Liver (tissue), 9 donors: ENCODE data around the gene SPRR1A. TPM values are rescaled to one million over a fixed set of nuclear protein-coding genes. Genes with fewer than 3 reads are reported as not detected.
"Not testable (repeated sequence)": the region's sequence is repeated elsewhere in the genome, so short reads cannot be mapped to it uniquely, and the experiment has no call there.

ENCODE experiments used
- DNase-seq: peaks from one replicate; pipeline ENCODE4 v3.0.0-alpha.2; 2017; ENCODE audit warnings: low spot score
- H3K27ac ChIP-seq, 2 donors: one replicate each; pipeline ENCODE4 v1.7.0; 2013; ENCODE audit warnings: inconsistent platforms in 2 of 2, low read length in 2 of 2, control low read depth in 1 of 2, low read depth in 1 of 2, mild to moderate bottlenecking in 1 of 2
- H3K27me3 ChIP-seq, 4 donors: one replicate each; pipeline versions ENCODE4 v1.6.1 to v1.7.0; 2013; ENCODE audit warnings: low read length in 3 of 4, inconsistent platforms in 1 of 4, mild to moderate bottlenecking in 1 of 4, moderate library complexity in 1 of 4; ENCODE audit not compliant: control insufficient read depth in 4 of 4, insufficient read depth in 4 of 4
- H3K36me3 ChIP-seq, 4 donors: one replicate each; pipeline versions ENCODE4 v1.6.1 to v1.7.0; 2013; ENCODE audit warnings: low read length in 3 of 4, mild to moderate bottlenecking in 3 of 4, low read depth in 1 of 4, moderate library complexity in 1 of 4; ENCODE audit not compliant: control insufficient read depth in 4 of 4, insufficient read depth in 3 of 4
- H3K4me1 ChIP-seq, 4 donors: one replicate each; pipeline versions ENCODE4 v1.6.1 to v1.7.0; 2013; ENCODE audit warnings: low read length in 3 of 4, mild to moderate bottlenecking in 3 of 4, moderate library complexity in 1 of 4; ENCODE audit not compliant: control insufficient read depth in 4 of 4, insufficient read depth in 4 of 4
- H3K4me3 ChIP-seq, 3 donors: one replicate each; pipeline versions ENCODE4 v1.6.1 to v1.7.0; 2013; ENCODE audit warnings: low read length in 3 of 3, control low read depth in 1 of 3, low read depth in 1 of 3, mild to moderate bottlenecking in 1 of 3
- H3K9ac ChIP-seq, 2 donors: one replicate each; pipeline ENCODE4 v1.7.0; 2013; ENCODE audit warnings: low read length in 2 of 2, mild to moderate bottlenecking in 2 of 2, moderate library complexity in 2 of 2, control low read depth in 1 of 2, low read depth in 1 of 2
- H3K9me3 ChIP-seq, 4 donors: one replicate each; pipeline versions ENCODE4 v1.6.1 to v1.7.0; 2013; ENCODE audit warnings: low read length in 3 of 4; ENCODE audit not compliant: control insufficient read depth in 4 of 4
- EGR1 ChIP-seq, 2 donors: IDR thresholded peaks; 2 replicates each; pipeline ENCODE4 v1.6.1; 2016 to 2018; ENCODE audit warnings: antibody characterized with exemption in 2 of 2, low read depth in 2 of 2
- FOXA1 ChIP-seq: IDR thresholded peaks from 2 replicates; pipeline ENCODE4 v1.6.1; 2016; ENCODE audit warnings: antibody characterized with exemption
- FOXA2 ChIP-seq: IDR thresholded peaks from 2 replicates; pipeline ENCODE4 v1.6.1; 2016; ENCODE audit warnings: antibody characterized with exemption
- GABPA ChIP-seq, 2 donors: IDR thresholded peaks in 1 of 2; conservative IDR thresholded peaks in 1 of 2; 2 replicates each; pipeline ENCODE4 v1.6.1; 2016; ENCODE audit warnings: antibody characterized with exemption in 2 of 2, mild to moderate bottlenecking in 1 of 2, moderate library complexity in 1 of 2
- HNF4A ChIP-seq, 2 donors: conservative IDR thresholded peaks; 2 replicates each; pipeline ENCODE4 v1.6.1; 2016; ENCODE audit warnings: antibody characterized with exemption in 2 of 2, mild to moderate bottlenecking in 2 of 2
- JUND ChIP-seq, 2 donors: IDR thresholded peaks; 2 replicates each; pipeline ENCODE4 v1.6.1; 2016; ENCODE audit warnings: antibody characterized with exemption in 2 of 2
- NR2F2 ChIP-seq: IDR thresholded peaks from 2 replicates; pipeline ENCODE4 v1.6.1; 2016; ENCODE audit warnings: antibody characterized with exemption
- RXRA ChIP-seq, 2 donors: IDR thresholded peaks; 2 replicates each; pipeline ENCODE4 v1.6.1; 2017 to 2018; ENCODE audit warnings: antibody characterized with exemption in 2 of 2, mild to moderate bottlenecking in 1 of 2
- TAF1 ChIP-seq: conservative IDR thresholded peaks from 2 replicates; pipeline ENCODE4 v1.6.1; 2016; ENCODE audit warnings: antibody characterized with exemption, mild to moderate bottlenecking
- YY1 ChIP-seq: IDR thresholded peaks from 2 replicates; pipeline ENCODE4 v1.6.1; 2016; ENCODE audit warnings: antibody characterized with exemption, mild to moderate bottlenecking
- WGBS: extraction: QIAGEN DNeasy Blood & Tissue Kit; methylation state at CpG from one replicate; pipeline ENCODE4 v1.1.7; 2013; 5-methylcytosine and 5-hydroxymethylcytosine counted together
- polyA plus RNA-seq, 2 donors: library from polyadenylated mRNA; stranded (reverse) in 1 of 2; unstranded in 1 of 2; fragments of 200-250 nt in 1 of 2; fragments of >200 nt in 1 of 2; fragmentation: Nextera tagmentation in 1 of 2; extraction: Ambion mirVana in 1 of 2; gene quantifications; one replicate each; pipeline versions ENCODE4 v1.2.1 to v1.2.3, GENCODE V29; 2013 to 2015
- total RNA-seq, 2 donors: library from RNA; depleted of rRNA; stranded (reverse); fragments of >200 nt; gene quantifications; one replicate each; pipeline ENCODE4 v1.2.3, GENCODE V29; 2014
- TF ChIP-seq, protein P1 (sequence below): IDR thresholded peaks from 2 replicates; pipeline ENCODE4 v1.6.1; 2016; ENCODE audit warnings: antibody characterized with exemption
- TF ChIP-seq, protein P2 (sequence below): IDR thresholded peaks from 2 replicates; pipeline ENCODE4 v1.6.1; 2016; ENCODE audit warnings: antibody characterized with exemption, mild to moderate bottlenecking
- TF ChIP-seq, protein P3 (sequence below): fragments of 150-350 bp; IDR thresholded peaks from 2 replicates; pipeline ENCODE4 v1.5.1; 2017; ENCODE audit warnings: improper control_type of control experiment, low read depth, low read length; ENCODE audit not compliant: missing input control
- TF ChIP-seq, protein P4 (sequence below): IDR thresholded peaks from 2 replicates; pipeline ENCODE4 v1.6.1; 2016; ENCODE audit warnings: antibody characterized with exemption
- donor health status: healthy.
- donor health status: healthy.
- donor health status: healthy.
- donor health status: healthy.
- donor health status: healthy.

SPRR1A gene
- total and polyA plus RNA-seq, 4 donors = not detected

DNA sequence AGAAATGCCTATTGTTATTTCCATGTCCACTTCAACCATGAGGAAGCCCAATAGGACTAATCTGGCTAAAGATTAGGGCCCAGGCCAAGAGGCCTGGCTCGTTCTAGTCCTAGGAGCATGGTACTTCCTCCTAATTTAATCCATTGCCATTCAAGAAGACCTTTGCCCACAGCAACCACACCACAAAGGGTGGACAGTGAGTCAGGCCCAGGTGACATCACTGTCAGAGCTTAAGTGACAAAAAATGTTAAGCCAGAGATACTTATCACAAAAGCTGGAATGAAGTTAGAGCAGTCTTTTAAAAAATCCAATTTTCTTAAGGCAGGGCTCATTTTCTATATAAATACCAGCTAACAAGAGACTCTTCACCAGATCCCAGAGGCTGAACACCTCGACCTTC lies 17.5 kb downstream of the SPRR1A start, which contains the start of gene SPRR3:
TSS of gene SPRR3 (plus strand) at position 368 of the 400 bp plus-strand sequence. CDS start 1,272 bp downstream, outside the sequence.
- Histone ChIP-seq H3K36me3 (no peaks in the 10 kb centered on the region), H3K27me3 (no peaks in the 10 kb centered on the region), H3K27ac (no peak within 1 kb of the TSS), H3K9ac (no peak within 1 kb of the TSS), H3K9me3 (no peaks in the 10 kb centered on the region), H3K4me1 (no peaks in the 10 kb centered on the region), H3K4me3 (no peak within 1 kb of the TSS)
- DNase-seq = no peak
- WGBS = 75% methylated on average over 2 of the region's 2 CpGs
- TF ChIP-seq FOXA1 = no peak
- TF ChIP-seq, protein P1, sequence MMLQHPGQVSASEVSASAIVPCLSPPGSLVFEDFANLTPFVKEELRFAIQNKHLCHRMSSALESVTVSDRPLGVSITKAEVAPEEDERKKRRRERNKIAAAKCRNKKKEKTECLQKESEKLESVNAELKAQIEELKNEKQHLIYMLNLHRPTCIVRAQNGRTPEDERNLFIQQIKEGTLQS = no peak

DNA sequence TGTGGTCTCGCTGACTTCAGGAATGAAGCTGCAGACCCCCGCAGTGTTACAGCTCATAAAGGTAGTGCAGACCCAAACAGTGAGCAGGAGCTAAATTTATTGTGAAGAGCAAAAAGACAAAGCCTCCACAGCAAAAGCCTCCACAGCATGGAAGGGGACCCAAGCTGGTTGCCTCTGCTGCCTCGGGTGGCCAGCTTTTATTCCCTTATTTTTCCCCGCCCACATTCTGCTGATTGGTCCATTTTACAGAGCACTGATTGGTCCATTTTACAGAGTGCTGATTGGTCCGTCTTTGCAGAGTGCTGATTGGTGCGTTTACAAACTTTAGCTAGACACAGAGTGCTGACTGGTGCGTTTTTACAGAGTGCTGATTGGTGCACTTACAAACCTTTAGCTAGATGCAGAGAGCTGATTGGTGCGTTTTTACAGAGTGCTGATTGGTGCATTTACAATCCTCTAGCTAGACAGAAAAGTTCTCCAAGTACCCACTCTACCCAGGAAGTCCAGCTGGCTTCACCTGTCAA lies 27.4 kb downstream of the SPRR1A start:
- not testable (repeated sequence) for H3K4me1 ChIP-seq, H3K9ac ChIP-seq, DNase-seq, H3K9me3 ChIP-seq, H3K4me3 ChIP-seq, H3K27ac ChIP-seq, H3K27me3 ChIP-seq, H3K36me3 ChIP-seq
- 74% methylated on average over 8 of the region's 8 CpGs for WGBS

DNA sequence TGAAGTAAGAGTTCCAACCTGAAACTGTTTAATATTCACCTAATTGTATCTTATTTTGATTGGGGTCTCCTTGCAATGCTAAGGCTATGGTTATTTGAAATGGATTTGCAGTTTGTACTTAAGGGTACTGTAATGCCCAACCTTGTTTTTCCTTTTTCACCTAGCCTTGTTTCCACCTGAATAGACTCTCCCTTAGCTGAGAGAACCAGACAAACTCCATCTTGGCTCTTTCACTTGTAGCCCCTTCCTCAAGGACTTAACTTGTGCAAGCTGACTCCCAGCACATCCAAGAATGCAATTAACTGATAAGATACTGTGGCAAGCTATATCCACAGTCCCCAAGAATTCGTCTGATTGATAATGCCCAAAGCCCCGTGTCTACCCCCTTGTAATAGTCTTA lies 37.9 kb downstream of the SPRR1A start:
- H3K4me1 ChIP-seq, H3K27me3 ChIP-seq, DNase-seq, H3K4me3 ChIP-seq, H3K36me3 ChIP-seq, H3K27ac ChIP-seq, H3K9me3 ChIP-seq, H3K9ac ChIP-seq: not testable (repeated sequence)
- 26% methylated on average over 2 of the region's 2 CpGs for WGBS

DNA sequence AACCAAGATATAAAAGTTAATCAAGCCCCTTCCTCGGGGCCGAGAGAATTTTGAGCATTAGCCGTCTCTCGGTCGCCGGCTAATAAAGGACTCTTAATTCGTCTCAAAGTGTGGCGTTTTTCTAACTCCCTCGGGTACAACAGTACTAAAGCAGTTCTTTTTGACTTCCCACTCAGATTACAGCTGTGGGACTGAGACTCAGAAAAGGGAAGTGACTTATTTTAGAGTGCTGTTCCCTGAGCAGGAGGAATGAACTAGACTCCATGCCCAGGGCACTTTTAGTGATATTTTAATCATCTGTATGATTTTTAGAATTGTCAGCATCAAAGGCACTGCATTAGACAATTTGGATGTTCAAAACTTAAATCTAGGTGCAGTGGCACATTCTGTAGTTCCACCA lies 38.5 kb downstream of the SPRR1A start:
- not testable (repeated sequence) for H3K4me3 ChIP-seq, H3K36me3 ChIP-seq, H3K27me3 ChIP-seq, H3K9ac ChIP-seq, H3K27ac ChIP-seq, H3K9me3 ChIP-seq, DNase-seq, H3K4me1 ChIP-seq
- 62% methylated on average over 9 of the region's 9 CpGs for WGBS

DNA sequence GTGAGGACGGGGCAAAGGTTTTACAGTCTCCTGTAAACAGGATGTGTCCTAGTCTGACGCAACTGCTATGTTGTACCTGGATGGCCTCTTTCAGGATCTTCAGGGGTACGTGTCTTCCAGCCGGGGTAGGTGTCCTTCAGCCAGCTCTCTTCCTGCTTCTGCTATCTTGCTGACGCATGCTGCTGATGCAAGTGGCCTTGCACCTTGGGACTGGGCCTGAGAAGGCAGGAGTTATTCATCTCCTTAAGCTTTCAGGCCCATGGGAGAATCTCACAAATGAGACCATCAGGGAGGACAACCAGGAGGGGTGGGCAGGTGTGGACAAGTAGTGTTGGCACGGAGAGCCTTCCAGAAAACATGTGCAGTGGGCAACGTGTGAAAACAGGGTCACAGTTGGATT lies 39.2 kb downstream of the SPRR1A start:
- Histone ChIP-seq H3K27ac (no peak overlapping the region), H3K9me3 (peaks cover 0 to under 1% (median 0%) of the 10 kb centered on the region in 4 donors), H3K4me1 (no peaks in the 10 kb centered on the region), H3K4me3 (no peak overlapping the region), H3K9ac (no peak overlapping the region), H3K27me3 (peaks cover 0 to 1% (median 0%) of the 10 kb centered on the region in 4 donors), H3K36me3 (no peaks in the 10 kb centered on the region)
- no peak for TF ChIP-seq NR2F2
- no peak for TF ChIP-seq RXRA (IDR thresholded peaks at IDR 0.05)
- TF ChIP-seq, protein P1 = no peak
- TF ChIP-seq EGR1 (IDR thresholded peaks at IDR 0.05; ENCODE audit: low read depth in 2 of 2) = no peak
- TF ChIP-seq, protein P2, sequence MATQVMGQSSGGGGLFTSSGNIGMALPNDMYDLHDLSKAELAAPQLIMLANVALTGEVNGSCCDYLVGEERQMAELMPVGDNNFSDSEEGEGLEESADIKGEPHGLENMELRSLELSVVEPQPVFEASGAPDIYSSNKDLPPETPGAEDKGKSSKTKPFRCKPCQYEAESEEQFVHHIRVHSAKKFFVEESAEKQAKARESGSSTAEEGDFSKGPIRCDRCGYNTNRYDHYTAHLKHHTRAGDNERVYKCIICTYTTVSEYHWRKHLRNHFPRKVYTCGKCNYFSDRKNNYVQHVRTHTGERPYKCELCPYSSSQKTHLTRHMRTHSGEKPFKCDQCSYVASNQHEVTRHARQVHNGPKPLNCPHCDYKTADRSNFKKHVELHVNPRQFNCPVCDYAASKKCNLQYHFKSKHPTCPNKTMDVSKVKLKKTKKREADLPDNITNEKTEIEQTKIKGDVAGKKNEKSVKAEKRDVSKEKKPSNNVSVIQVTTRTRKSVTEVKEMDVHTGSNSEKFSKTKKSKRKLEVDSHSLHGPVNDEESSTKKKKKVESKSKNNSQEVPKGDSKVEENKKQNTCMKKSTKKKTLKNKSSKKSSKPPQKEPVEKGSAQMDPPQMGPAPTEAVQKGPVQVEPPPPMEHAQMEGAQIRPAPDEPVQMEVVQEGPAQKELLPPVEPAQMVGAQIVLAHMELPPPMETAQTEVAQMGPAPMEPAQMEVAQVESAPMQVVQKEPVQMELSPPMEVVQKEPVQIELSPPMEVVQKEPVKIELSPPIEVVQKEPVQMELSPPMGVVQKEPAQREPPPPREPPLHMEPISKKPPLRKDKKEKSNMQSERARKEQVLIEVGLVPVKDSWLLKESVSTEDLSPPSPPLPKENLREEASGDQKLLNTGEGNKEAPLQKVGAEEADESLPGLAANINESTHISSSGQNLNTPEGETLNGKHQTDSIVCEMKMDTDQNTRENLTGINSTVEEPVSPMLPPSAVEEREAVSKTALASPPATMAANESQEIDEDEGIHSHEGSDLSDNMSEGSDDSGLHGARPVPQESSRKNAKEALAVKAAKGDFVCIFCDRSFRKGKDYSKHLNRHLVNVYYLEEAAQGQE = no peak
- TF ChIP-seq FOXA2 = no peak
- TF ChIP-seq, protein P3, sequence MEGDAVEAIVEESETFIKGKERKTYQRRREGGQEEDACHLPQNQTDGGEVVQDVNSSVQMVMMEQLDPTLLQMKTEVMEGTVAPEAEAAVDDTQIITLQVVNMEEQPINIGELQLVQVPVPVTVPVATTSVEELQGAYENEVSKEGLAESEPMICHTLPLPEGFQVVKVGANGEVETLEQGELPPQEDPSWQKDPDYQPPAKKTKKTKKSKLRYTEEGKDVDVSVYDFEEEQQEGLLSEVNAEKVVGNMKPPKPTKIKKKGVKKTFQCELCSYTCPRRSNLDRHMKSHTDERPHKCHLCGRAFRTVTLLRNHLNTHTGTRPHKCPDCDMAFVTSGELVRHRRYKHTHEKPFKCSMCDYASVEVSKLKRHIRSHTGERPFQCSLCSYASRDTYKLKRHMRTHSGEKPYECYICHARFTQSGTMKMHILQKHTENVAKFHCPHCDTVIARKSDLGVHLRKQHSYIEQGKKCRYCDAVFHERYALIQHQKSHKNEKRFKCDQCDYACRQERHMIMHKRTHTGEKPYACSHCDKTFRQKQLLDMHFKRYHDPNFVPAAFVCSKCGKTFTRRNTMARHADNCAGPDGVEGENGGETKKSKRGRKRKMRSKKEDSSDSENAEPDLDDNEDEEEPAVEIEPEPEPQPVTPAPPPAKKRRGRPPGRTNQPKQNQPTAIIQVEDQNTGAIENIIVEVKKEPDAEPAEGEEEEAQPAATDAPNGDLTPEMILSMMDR = no peak
- no peak for TF ChIP-seq GABPA (IDR thresholded peaks at IDR 0.05 in 1 of 2, conservative IDR thresholded peaks at IDR 0.05 in 1 of 2)
- TF ChIP-seq, protein P4, sequence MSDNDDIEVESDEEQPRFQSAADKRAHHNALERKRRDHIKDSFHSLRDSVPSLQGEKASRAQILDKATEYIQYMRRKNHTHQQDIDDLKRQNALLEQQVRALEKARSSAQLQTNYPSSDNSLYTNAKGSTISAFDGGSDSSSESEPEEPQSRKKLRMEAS = no peak
- TF ChIP-seq TAF1 = no peak
- TF ChIP-seq JUND (IDR thresholded peaks at IDR 0.05) = no peak
- no peak for TF ChIP-seq YY1
- TF ChIP-seq HNF4A (conservative IDR thresholded peaks at IDR 0.05) = no peak
- 90% methylated on average over 7 of the region's 7 CpGs for WGBS
- DNase-seq = no peak
